Karpas-422 (cell line): ENCODE results near the gene COLQ. TPM values are rescaled to one million over a fixed set of nuclear protein-coding genes. Genes with fewer than 3 reads are reported as not detected.
A peak's percentile ranks its signal among the peaks of the same experiment; 100 is the strongest.

Source experiments
- DNase-seq: peaks from one replicate; pipeline ENCODE4 v3.0.0-alpha.2; 2015
- H2AFZ ChIP-seq: fragments of 200-600 bp; sonication (generic); 2 replicates; pipeline ENCODE4 v1.6.1; 2014; ENCODE audit warnings: antibody characterized with exemption, low read length, mixed read lengths
- H3K27ac ChIP-seq: fragments of 200-600 bp; sonication (generic); 2 replicates; pipeline ENCODE4 v1.5.1; 2014; ENCODE audit warnings: mild to moderate bottlenecking, low read length, moderate library complexity
- H3K27me3 ChIP-seq: fragments of 200-600 bp; sonication (generic); 2 replicates; pipeline ENCODE4 v1.6.1; 2014; ENCODE audit warnings: low read length, mixed read lengths
- H3K36me3 ChIP-seq: fragments of 200-600 bp; sonication (generic); 2 replicates; pipeline ENCODE4 v1.6.1; 2014; ENCODE audit warnings: low read length, mixed read lengths; ENCODE audit not compliant: insufficient read depth
- H3K4me1 ChIP-seq: fragments of 200-600 bp; sonication (generic); 2 replicates; pipeline ENCODE4 v1.6.1; 2014; ENCODE audit warnings: mild to moderate bottlenecking, low read length, mixed read lengths
- H3K4me2 ChIP-seq: fragments of 200-600 bp; sonication (generic); 2 replicates; pipeline ENCODE4 v1.6.1; 2014; ENCODE audit warnings: low read length, low read depth, mild to moderate bottlenecking; ENCODE audit not compliant: poor library complexity, severe bottlenecking
- H3K4me3 ChIP-seq: fragments of 200-600 bp; sonication (generic); 2 replicates; pipeline ENCODE4 v1.5.1; 2014; ENCODE audit warnings: mild to moderate bottlenecking, antibody characterized with exemption, low read length, mixed read lengths
- H3K79me2 ChIP-seq: fragments of 200-600 bp; sonication (generic); 2 replicates; pipeline ENCODE4 v1.6.1; 2014; ENCODE audit warnings: mild to moderate bottlenecking, low read length, mixed read lengths
- H3K9ac ChIP-seq: fragments of 200-600 bp; sonication (generic); 2 replicates; pipeline ENCODE4 v1.6.0; 2014; ENCODE audit warnings: low read length
- H3K9me2 ChIP-seq: fragments of 200-600 bp; sonication (generic), shearing (Covaris generic); replicated peaks from 2 replicates; pipeline ENCODE4 v1.6.0; 2014; ENCODE audit warnings: mild to moderate bottlenecking, low read length, moderate library complexity; ENCODE audit not compliant: insufficient read depth
- H3K9me3 ChIP-seq: fragments of 300-700, 200-600 bp; sonication (generic); 2 replicates; pipeline ENCODE4 v1.6.1; 2014; ENCODE audit warnings: low read length, mixed read lengths
- H4K20me1 ChIP-seq: fragments of 200-600 bp; sonication (generic); 2 replicates; pipeline ENCODE4 v1.6.1; 2014; ENCODE audit warnings: mild to moderate bottlenecking, antibody characterized with exemption, low read length, low read depth; ENCODE audit not compliant: insufficient read depth
- total RNA-seq: library from RNA; depleted of rRNA; stranded (reverse); fragments of >200 nt; shearing (Covaris generic); gene quantifications from 2 replicates; pipeline ENCODE4 v1.2.3, GENCODE V29; 2014; ENCODE audit warnings: low replicate concordance

COLQ gene
- total RNA-seq, 1 experiment from 2014 or later = 2.6 TPM

DNA sequence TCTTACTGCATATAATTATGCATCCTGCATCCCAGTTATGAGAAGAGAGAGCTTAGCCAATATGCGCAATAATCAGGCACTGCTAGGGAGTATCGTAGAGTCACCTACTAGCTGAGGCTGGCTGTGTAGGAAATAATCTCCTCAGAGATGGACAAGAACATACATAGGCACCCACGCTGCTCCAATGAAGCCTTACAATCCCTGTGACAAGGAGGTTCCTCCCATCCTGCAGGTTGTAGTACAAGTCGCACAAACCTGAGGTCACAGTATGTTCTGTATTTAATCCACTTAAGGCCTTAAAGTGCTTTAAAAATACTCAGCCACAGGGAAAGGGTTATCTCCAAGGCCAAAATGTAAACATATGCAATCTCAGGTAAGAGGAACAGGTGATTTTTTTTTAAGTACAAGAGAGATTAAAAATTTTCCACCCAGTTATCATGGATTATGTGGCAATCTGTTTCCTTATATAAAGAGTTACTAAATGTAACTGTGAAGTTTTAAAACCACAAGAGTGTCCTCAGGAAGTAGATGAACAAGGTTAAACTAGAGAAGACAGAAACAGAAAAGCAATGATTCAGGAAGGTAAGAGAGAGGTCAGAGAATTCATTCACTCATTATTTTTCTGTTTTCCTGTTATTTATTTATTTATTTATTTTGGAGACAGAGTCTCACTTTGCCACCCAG lies 7.5 kb upstream of the COLQ start:
- H3K27ac ChIP-seq = no peak overlapping the region
- H3K79me2 ChIP-seq = no peaks in the 10 kb centered on the region
- no peaks in the 10 kb centered on the region for H4K20me1 ChIP-seq
- no peak for DNase-seq
- no peak overlapping the region for H3K4me3 ChIP-seq
- no peaks in the 10 kb centered on the region for H3K9me2 ChIP-seq
- no peaks in the 10 kb centered on the region for H3K9me3 ChIP-seq
- H3K9ac ChIP-seq = no peak overlapping the region
- H3K36me3 ChIP-seq = no peaks in the 10 kb centered on the region
- H3K4me2 ChIP-seq = no peak overlapping the region
- H2AFZ ChIP-seq = no peak overlapping the region
- H3K4me1 ChIP-seq = no peaks in the 10 kb centered on the region
- no peaks in the 10 kb centered on the region for H3K27me3 ChIP-seq

GRCh38 chr3:15527031-15527459 lies 5.5 kb upstream of the COLQ start:
- no peak overlapping the region for H3K27ac ChIP-seq
- H3K4me3 ChIP-seq = no peak overlapping the region
- H3K9ac ChIP-seq = no peak overlapping the region
- no peaks in the 10 kb centered on the region for H3K4me1 ChIP-seq
- H3K9me2 ChIP-seq = no peaks in the 10 kb centered on the region
- no peaks in the 10 kb centered on the region for H3K9me3 ChIP-seq
- no peaks in the 10 kb centered on the region for H4K20me1 ChIP-seq
- H3K79me2 ChIP-seq = no peaks in the 10 kb centered on the region
- H3K27me3 ChIP-seq = no peaks in the 10 kb centered on the region
- no peak overlapping the region for H3K4me2 ChIP-seq
- no peaks in the 10 kb centered on the region for H3K36me3 ChIP-seq
- peak; percentile 47 for DNase-seq
- no peak overlapping the region for H2AFZ ChIP-seq

DNA sequence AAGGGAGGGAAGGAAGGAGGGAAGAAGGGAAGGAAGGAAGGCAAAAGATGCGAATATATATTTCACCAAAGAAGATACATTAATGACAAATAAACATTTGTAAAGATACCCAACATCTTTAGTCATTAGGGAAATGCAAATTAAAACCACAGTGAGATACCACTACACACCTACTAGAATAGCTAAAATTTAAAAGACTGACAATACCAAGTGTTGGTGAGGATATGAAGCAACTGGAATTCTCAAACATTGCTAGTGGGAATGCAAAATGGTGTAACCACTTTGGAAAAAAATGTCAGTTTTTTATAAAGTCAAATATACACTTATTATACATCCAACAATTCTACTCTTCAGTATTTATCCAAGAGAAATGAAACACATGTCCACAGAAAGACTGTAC lies 4.3 kb upstream of the COLQ start:
- H3K9ac ChIP-seq = no peak overlapping the region
- no peak overlapping the region for H3K27ac ChIP-seq
- no peaks in the 10 kb centered on the region for H3K4me1 ChIP-seq
- no peak overlapping the region for H3K4me2 ChIP-seq
- H3K4me3 ChIP-seq = no peak overlapping the region
- H3K36me3 ChIP-seq = no peaks in the 10 kb centered on the region
- DNase-seq = no peak
- H3K9me2 ChIP-seq = no peaks in the 10 kb centered on the region
- no peaks in the 10 kb centered on the region for H4K20me1 ChIP-seq
- H2AFZ ChIP-seq = no peak overlapping the region
- H3K79me2 ChIP-seq = no peaks in the 10 kb centered on the region
- H3K9me3 ChIP-seq = no peaks in the 10 kb centered on the region
- no peaks in the 10 kb centered on the region for H3K27me3 ChIP-seq

DNA sequence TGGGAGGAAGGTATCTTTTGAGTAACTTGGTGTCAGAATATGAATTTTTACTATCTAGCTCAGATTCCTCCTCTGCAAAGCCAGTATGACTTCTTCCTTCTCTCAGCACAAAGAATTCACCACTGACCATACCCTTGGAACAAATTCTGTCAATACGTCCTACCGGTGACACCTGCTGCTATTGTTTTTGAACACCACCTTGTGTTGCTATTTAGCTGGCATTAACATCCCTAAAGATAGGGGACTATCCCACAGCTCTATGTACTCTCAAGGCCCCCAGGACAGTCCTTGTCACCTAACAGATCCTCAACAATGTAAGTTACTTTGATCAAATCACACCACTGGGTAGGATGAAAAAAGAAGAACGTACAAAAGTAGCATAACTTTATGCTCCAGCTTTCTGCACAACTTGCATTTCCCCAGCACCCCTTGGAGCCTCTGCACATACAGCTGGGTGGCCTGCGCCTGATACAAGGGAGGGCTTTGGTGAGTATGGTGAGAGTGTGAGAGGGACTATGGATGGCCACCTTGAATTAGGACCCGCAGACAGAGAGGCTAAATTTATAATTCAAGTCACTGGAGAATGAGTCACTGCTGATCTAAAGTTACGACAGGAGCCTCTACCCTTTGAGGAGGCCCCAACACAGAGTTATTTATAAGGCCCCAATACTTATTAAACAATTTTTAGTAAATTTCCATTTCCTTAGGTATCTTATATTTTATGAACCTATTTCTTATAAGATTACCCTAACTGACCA lies 2.3 kb upstream of the COLQ start:
- Histone ChIP-seq H3K79me2 (no peaks in the 10 kb centered on the region), H3K27me3 (no peaks in the 10 kb centered on the region), H3K9ac (no peak overlapping the region), H3K4me3 (no peak overlapping the region), H3K9me3 (no peaks in the 10 kb centered on the region), H4K20me1 (no peaks in the 10 kb centered on the region), H3K4me1 (no peaks in the 10 kb centered on the region), H3K27ac (no peak overlapping the region), H2AFZ (no peak overlapping the region), H3K4me2 (no peak overlapping the region), H3K9me2 (no peaks in the 10 kb centered on the region), H3K36me3 (no peaks in the 10 kb centered on the region)
- DNase-seq = no peak

DNA sequence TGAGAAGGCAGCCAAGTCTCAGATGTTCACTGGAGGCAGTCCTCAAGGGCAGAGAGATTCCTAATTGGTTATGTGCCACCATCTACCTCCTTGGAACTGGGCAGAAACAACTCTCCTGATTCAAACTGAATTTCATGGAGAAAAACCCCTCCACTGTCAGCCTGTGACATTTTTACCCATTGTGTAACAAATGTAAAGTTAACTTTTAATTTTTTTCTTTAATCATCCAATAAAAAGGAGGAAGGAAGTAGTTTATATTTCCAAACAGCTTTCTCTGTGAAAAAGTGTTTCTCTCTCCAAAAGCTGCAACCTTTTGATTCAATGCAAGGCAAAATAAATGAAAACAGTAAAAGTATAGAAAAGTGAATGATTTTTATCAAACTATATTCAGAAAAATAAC lies 510 bp upstream of the COLQ start:
- H3K9me3 ChIP-seq = no peaks in the 10 kb centered on the region
- no peak overlapping the region for H3K4me3 ChIP-seq
- H3K27me3 ChIP-seq = no peaks in the 10 kb centered on the region
- H3K36me3 ChIP-seq = no peaks in the 10 kb centered on the region
- no peak overlapping the region for H3K27ac ChIP-seq
- DNase-seq = no peak
- H4K20me1 ChIP-seq = no peaks in the 10 kb centered on the region
- no peak overlapping the region for H2AFZ ChIP-seq
- no peaks in the 10 kb centered on the region for H3K79me2 ChIP-seq
- H3K9me2 ChIP-seq = no peaks in the 10 kb centered on the region
- no peak overlapping the region for H3K9ac ChIP-seq
- no peak overlapping the region for H3K4me2 ChIP-seq
- peaks cover 5% of the 10 kb centered on the region; the same call in 1 of the 2 replicates for H3K4me1 ChIP-seq

DNA sequence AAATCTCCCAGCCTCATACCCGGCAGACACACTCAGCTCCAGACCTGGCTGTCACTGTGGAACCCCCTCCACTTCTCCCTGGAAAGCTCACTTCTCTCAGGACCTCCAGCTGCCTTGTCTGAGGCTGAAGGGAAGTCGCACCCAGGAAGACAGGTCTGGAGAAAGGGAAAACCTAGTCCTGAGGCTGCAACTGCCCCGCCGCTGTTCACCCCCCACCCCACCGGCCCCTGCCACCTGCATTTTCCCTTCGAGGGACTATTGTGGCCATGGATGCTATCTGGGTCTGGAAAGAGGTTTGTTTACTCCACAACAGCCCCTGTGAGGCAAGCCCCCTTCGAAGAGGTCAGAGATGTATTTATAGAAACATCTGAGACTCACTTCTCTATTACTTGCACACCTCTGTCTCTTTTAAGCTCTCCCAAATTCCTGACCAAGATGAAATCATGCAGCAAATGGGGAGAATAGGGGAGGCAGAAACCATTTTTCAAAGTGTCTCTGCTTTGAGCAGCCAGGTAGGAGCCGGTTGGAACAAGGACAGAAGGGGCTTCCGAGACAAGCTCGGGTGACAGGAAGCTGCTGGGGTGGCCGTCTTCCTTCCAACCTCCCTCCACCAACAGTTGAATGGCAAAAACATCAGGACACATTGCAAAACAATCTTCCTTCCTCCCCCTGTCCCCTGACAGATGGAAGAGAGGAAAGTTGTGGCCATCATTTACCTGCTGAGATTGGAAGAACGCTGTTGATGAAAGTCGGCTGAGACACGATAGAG lies 518 bp downstream of the COLQ start:
- Histone ChIP-seq H3K4me2 (no peak overlapping the region), H2AFZ (no peak overlapping the region), H3K4me1 (peaks cover 7% of the 10 kb centered on the region; the same call in 1 of the 2 replicates), H3K9me3 (no peaks in the 10 kb centered on the region), H3K4me3 (no peak overlapping the region), H3K79me2 (no peaks in the 10 kb centered on the region), H3K27me3 (no peaks in the 10 kb centered on the region), H3K9me2 (no peaks in the 10 kb centered on the region), H4K20me1 (no peaks in the 10 kb centered on the region), H3K27ac (no peak overlapping the region), H3K36me3 (no peaks in the 10 kb centered on the region), H3K9ac (no peak overlapping the region)
- no peak for DNase-seq

DNA sequence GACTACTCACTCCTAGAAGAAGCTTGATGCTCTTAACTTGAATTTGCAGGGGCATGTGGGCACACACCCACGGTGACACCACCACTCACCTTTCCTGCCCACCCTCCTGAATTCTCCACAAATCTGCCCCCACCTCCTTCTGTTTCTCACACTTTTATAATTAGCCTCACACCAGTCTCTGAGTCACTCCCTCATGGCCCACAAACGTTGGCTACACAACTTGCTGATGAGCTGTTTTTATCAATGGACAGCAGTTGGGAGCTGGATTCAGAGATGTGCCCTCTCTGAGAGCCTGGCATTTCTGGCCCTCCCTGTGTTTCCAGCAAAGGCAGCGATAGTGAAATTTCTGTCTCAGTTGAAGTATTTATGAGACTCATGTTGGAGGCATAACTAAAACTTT lies 1.3 kb downstream of the COLQ start:
- Histone ChIP-seq H3K9me2 (no peaks in the 10 kb centered on the region), H3K4me2 (no peak overlapping the region), H3K4me1 (peaks cover 7% of the 10 kb centered on the region; the same call in 1 of the 2 replicates), H3K9ac (no peak overlapping the region), H3K27me3 (no peaks in the 10 kb centered on the region), H2AFZ (no peak overlapping the region; the same call in 1 of the 2 replicates), H3K4me3 (no peak overlapping the region), H3K36me3 (no peaks in the 10 kb centered on the region), H3K27ac (no peak overlapping the region), H3K79me2 (no peaks in the 10 kb centered on the region), H3K9me3 (no peaks in the 10 kb centered on the region), H4K20me1 (no peaks in the 10 kb centered on the region)
- DNase-seq = no peak

GRCh38 chr3:15519096-15519495 lies 2.4 kb downstream of the COLQ start:
- H3K9me2 ChIP-seq = no peaks in the 10 kb centered on the region
- no peaks in the 10 kb centered on the region for H3K79me2 ChIP-seq
- H3K36me3 ChIP-seq = no peaks in the 10 kb centered on the region
- H3K4me3 ChIP-seq = no peak overlapping the region
- no peak overlapping the region for H3K4me2 ChIP-seq
- H3K9ac ChIP-seq = no peak overlapping the region
- H3K9me3 ChIP-seq = no peaks in the 10 kb centered on the region
- no peak overlapping the region for H3K27ac ChIP-seq
- H2AFZ ChIP-seq = no peak overlapping the region
- peaks cover 7% of the 10 kb centered on the region; the same call in 1 of the 2 replicates for H3K4me1 ChIP-seq
- no peaks in the 10 kb centered on the region for H4K20me1 ChIP-seq
- no peak for DNase-seq
- H3K27me3 ChIP-seq = no peaks in the 10 kb centered on the region
